Raji (cell line): ENCODE results near the gene FBLIM1.

ENCODE experiments used
- POLR2A ChIP-seq: IDR thresholded peaks from 2 replicates; pipeline ENCODE4 v1.6.1; 2011; ENCODE audit warnings: low read depth, low read length, control low read depth; ENCODE audit not compliant: insufficient read depth

Gene FBLIM1

DNA sequence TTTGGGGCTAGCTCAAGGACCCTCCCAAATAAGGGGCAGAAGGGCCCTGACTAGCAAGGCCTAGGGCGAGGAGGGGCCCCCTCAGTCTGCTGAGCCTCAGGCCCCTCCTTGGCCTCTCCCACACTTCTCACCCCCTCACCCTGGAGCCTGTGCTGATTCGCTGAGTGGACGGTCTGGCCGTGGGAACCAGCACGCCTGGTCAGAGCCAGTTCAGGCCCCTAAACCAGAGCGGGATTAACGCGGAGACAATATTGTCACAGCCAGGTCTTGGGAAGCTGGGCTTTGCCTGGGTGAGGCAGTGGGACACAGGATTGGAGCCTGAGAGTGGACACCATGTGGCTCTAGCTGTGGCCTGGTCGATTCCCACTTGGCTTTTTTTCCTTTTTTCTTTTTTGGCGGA lies 4.8 kb upstream of the FBLIM1 start:
- no peak for TF ChIP-seq POLR2A

GRCh38 chr1:15755021-15755645 lies 3.5 kb upstream of the FBLIM1 start:
- TF ChIP-seq POLR2A = no peak

DNA sequence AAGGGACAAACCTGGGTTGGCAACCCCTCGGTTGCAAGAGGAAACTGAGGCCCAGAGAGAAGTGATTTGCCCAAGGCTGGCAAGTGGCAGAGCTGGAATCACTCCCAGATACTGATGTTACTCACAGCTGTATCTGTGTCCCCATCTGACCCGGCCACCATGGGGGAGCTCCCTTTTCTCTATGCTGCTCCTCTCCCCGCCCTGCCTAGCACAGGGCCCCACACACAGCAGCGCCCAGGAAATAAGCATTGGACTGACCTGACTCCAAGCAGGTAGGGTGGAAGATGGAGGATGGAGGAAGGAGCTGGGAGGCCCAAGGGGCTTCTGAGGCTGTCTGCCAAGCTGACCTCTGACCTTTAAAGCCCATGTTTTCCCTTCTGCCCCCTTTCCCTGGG lies 3.0 kb upstream of the FBLIM1 start:
- TF ChIP-seq POLR2A = no peak

GRCh38 chr1:15756143-15757015 lies 2.2 kb upstream of the FBLIM1 start:
- no peak for TF ChIP-seq POLR2A

- no peak for TF ChIP-seq POLR2A
Observed at GRCh38 chr1:15757016-15757543, 1.5 kb upstream of the FBLIM1 start.

DNA sequence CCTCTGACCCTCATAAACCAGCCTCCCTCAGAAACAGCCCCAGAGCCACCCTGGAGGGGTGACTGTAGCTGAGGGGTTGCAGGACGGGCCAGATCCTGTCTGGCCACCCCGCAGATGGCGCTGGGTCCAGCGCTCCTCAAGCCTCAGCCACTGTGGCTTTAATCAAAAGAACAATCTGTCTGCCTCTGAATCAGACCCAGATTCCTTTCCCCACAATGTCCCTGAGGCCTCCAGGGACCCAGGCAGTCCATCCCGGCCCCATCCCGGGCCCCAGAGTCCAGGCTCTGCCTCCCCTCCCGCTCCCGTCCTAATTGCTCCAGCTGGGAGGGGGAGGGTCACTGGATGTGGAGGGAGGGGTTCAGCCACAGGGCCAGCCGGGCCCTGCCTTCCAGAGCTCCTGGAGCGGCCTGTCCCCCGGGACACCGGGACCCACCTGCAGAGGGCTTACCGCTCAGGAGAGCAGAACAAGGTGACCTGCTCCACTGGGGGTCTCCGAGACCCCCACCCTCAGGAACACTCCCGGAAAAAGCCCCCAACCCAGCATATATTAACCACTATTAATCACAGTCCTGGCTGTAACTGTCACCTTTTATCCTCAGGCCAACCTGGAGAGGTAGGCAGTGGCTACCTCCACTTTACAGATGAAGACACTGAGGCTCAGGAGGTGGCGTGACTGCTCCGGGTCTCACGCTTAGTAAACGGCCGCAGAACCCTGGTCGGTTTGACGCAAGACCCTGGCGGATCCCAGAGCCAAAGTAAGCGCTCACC lies 836 bp upstream of the FBLIM1 start:
- TF ChIP-seq POLR2A = no peak

- no peak for TF ChIP-seq POLR2A
Observed at GRCh38 chr1:15758953-15759661, 512 bp downstream of the FBLIM1 start.

GRCh38 chr1:15760520-15761211 lies 2.1 kb downstream of the FBLIM1 start:
- TF ChIP-seq POLR2A = no peak

- TF ChIP-seq POLR2A = no peak
Observed at GRCh38 chr1:15761366-15762128, 3.0 kb downstream of the FBLIM1 start.

GRCh38 chr1:15762546-15762945 lies 4.0 kb downstream of the FBLIM1 start:
- TF ChIP-seq POLR2A = no peak

- TF ChIP-seq POLR2A = no peak
Observed at GRCh38 chr1:15764269-15764764, 5.7 kb downstream of the FBLIM1 start.

DNA sequence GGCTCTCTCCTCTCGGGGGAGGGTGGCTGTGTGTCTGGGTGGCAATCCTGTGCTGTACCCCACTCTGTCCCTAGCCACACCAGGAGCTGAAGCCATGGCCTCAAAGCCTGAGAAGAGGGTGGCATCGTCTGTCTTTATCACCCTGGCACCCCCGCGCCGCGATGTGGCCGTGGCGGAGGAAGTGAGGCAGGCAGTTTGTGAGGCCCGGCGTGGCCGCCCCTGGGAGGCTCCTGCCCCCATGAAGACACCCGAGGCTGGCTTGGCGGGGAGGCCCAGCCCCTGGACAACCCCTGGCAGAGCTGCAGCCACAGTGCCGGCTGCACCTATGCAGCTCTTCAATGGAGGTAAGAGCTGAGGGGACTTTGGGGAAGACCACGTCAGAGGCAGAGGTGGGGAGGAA lies 6.3 kb downstream of the FBLIM1 start:
- no peak for TF ChIP-seq POLR2A

DNA sequence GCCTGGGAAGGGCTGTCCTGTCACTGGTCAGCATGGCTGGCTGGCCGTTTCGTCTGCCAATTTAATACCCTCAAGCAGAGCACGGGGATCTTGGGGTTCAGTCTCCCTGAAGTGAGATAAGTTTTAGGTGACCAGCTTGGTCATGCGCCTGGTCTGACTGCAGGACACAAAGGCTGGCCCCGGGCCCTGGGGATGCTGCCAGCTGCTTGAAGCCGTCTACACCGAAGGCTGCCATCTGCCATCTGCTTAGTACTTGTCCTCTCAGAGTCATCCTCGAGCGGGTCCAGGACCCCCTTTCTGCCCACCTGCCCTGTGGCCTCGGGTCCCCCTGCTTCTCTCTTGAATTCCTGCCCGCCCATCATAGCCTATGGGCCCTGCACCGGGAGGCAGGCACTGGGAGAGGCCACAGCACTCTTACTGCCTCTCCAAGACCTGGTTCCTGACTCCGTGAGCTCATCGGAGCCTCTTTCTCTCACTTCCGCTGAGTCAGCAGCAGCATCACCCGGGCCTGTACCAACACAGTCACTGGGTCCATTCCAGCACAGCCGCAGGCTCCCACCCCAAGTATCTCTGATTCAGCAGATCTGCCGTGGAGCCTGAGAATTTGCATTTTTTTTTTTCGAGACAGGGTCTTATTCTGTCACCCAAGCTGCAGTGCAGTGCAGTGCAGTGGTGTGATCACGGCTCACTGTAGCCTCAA lies 7.0 kb downstream of the FBLIM1 start:
- TF ChIP-seq POLR2A = no peak
